GM19372 (cell line): ENCODE measurements around the gene RNF31.

Experiments used
- ATAC-seq: cut with Tn5 transposase; IDR thresholded peaks from one replicate; pipeline ENCODE4 v1.9.1; 2021; ENCODE audit warnings: mild to moderate bottlenecking, low read depth, moderate library complexity; ENCODE audit not compliant: unreplicated experiment

The RNF31 gene

GRCh38 chr14:24179961-24180796 lies 32.9 kb downstream of the RNF31 start:
- no peak for ATAC-seq

- ATAC-seq = no peak
Observed at GRCh38 chr14:24181371-24182077, 34.2 kb downstream of the RNF31 start.

- ATAC-seq = no peak
Observed at GRCh38 chr14:24182110-24182882, 35.0 kb downstream of the RNF31 start.

GRCh38 chr14:24183014-24183481 lies 35.8 kb downstream of the RNF31 start:
- ATAC-seq = no peak

- no peak for ATAC-seq
Observed at GRCh38 chr14:24184104-24184970, 37.0 kb downstream of the RNF31 start.

- ATAC-seq = no peak
Observed at GRCh38 chr14:24185026-24185425, 37.7 kb downstream of the RNF31 start.

GRCh38 chr14:24185741-24186140 lies 38.4 kb downstream of the RNF31 start:
- ATAC-seq = no peak

- ATAC-seq = no peak
Observed at GRCh38 chr14:24186831-24187538, 39.7 kb downstream of the RNF31 start.

GRCh38 chr14:24187539-24187915 lies 40.2 kb downstream of the RNF31 start:
- ATAC-seq = no peak

GRCh38 chr14:24188251-24189058 lies 41.2 kb downstream of the RNF31 start, which contains the start of gene IPO4:
TSS of gene IPO4 (minus strand) at chr14:24188816. CDS start at chr14:24188787, 29 bp downstream.
- peak; percentile 97 for ATAC-seq

- ATAC-seq = no peak
Observed at GRCh38 chr14:24189059-24189375, 41.7 kb downstream of the RNF31 start.

GRCh38 chr14:24189460-24189859 lies 42.2 kb downstream of the RNF31 start:
- ATAC-seq = no peak

GRCh38 chr14:24190416-24190815 lies 43.1 kb downstream of the RNF31 start:
- ATAC-seq = no peak

- ATAC-seq = no peak
Observed at GRCh38 chr14:24192933-24193332, 45.6 kb downstream of the RNF31 start.

- no peak for ATAC-seq
Observed at GRCh38 chr14:24194186-24194872, 47.0 kb downstream of the RNF31 start.

GRCh38 chr14:24194873-24195185 lies 47.5 kb downstream of the RNF31 start:
- no peak for ATAC-seq

- ATAC-seq = peak; percentile 88
Observed at GRCh38 chr14:24195186-24196070, 48.1 kb downstream of the RNF31 start, which contains the start of gene TM9SF1. TSS of gene TM9SF1 (minus strand) at chr14:24195441. CDS start at chr14:24195019, 422 bp downstream.
